HL-60 (cell line): Measurements from ENCODE around the gene TECR.

ENCODE experiments used
- CTCF ChIP-seq: IDR thresholded peaks from one replicate; pipeline ENCODE4 v1.5.1; 2011; ENCODE audit warnings: low read length, control low read depth, inconsistent platforms; ENCODE audit not compliant: insufficient read depth
- GABPA ChIP-seq: IDR thresholded peaks from 2 replicates; pipeline ENCODE4 v1.6.1; 2012; ENCODE audit warnings: low read depth
- POLR2AphosphoS5 ChIP-seq: IDR thresholded peaks from 2 replicates; pipeline ENCODE4 v1.6.1; 2012; ENCODE audit warnings: low read depth
- REST ChIP-seq: IDR thresholded peaks from 2 replicates; pipeline ENCODE4 v1.6.1; 2012; ENCODE audit warnings: low read depth; ENCODE audit not compliant: insufficient replicate concordance

- TF ChIP-seq POLR2AphosphoS5 (no peak), CTCF (no peak), REST (no peak), GABPA (no peak)
Measured at GRCh38 chr19:14577885-14578427, 48.6 kb downstream of the TECR start.
